ENCODE data around the gene IRF3. TPM values are rescaled to one million over a fixed set of nuclear protein-coding genes. Genes with fewer than 3 reads are reported as not detected.
A peak's percentile ranks its signal among the peaks of the same experiment; 100 is the strongest.

The IRF3 gene
- total RNA-seq, 4 donors from 2014 or later = 38.8 to 61.7 (median 56.7) TPM

DNA sequence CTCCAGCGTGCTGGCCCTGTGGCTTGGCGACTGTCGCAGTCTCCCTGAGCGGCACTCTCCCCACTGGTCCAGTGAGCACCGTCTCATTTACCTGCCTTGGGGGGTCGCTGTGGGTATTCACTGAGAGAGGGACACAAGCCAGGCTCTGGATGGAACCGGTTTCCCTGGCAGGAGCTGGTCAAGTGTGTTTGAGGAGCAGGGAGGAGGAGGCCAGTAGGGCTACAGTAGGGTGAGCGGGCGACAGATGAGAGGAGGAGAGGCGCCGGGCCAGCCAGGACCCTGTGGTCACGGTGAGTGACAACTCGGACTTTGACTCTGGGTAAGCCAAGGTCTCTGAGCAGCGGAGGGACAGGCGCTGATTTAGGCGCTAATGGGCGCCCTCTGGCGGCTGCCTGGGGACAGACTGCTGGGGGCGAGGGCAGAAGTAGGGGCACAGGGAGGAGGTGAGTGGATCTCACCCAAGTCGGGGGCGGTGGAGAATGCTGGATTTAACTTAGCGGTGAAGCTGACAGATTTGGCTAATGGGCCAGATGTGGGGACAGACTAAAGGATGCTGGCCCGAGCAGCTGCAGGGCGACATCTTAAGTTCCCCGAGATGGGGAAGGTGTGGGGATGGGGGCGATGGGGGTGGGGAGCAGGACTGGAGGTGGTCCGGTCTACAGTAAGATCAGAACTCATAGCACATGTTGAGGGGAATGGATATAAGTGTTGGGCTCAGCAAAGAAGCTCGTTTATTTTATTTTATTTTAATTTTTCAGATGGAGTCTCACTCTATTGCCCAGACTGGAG lies 6.7 kb upstream of the IRF3 start:
- peak overlapping the region in 1 of 4 donors; percentile 27 for H3K4me3 ChIP-seq
- H3K9me3 ChIP-seq = no peaks in the 10 kb centered on the region
- no peaks in the 10 kb centered on the region for H3K27me3 ChIP-seq
- no peak for DNase-seq (ENCODE audit: extremely low spot score)
- peaks cover 10 to 21% (median 17%) of the 10 kb centered on the region in 4 donors for H3K4me1 ChIP-seq
- intact Hi-C loops (cut with DNase I) = loop anchor here (5.0 kb wide), 1 partner anchor 100 kb away; no protein-coding TSS in a partner anchor
- 30% methylated on average over 26 of the region's 28 CpGs for WGBS
- TF ChIP-seq, protein P1, sequence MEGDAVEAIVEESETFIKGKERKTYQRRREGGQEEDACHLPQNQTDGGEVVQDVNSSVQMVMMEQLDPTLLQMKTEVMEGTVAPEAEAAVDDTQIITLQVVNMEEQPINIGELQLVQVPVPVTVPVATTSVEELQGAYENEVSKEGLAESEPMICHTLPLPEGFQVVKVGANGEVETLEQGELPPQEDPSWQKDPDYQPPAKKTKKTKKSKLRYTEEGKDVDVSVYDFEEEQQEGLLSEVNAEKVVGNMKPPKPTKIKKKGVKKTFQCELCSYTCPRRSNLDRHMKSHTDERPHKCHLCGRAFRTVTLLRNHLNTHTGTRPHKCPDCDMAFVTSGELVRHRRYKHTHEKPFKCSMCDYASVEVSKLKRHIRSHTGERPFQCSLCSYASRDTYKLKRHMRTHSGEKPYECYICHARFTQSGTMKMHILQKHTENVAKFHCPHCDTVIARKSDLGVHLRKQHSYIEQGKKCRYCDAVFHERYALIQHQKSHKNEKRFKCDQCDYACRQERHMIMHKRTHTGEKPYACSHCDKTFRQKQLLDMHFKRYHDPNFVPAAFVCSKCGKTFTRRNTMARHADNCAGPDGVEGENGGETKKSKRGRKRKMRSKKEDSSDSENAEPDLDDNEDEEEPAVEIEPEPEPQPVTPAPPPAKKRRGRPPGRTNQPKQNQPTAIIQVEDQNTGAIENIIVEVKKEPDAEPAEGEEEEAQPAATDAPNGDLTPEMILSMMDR (IDR thresholded peaks at IDR 0.05) = peak; percentile 81 to 97 (median 83)
- TF ChIP-seq POLR2AphosphoS5 (IDR thresholded peaks at IDR 0.05) (peak in 1 of 2 donors; percentile 64), EP300 (IDR thresholded peaks at IDR 0.05) (no peak), POLR2A (IDR thresholded peaks at IDR 0.05; ENCODE audit: low read depth) (no peak)
- H3K27ac ChIP-seq (replicated peaks in 1 of 4) = peak overlapping the region in 3 of 4 donors; percentile 48 to 60 (median 50)
- H3K36me3 ChIP-seq = peaks cover 0 to 29% (median 9%) of the 10 kb centered on the region in 4 donors

DNA sequence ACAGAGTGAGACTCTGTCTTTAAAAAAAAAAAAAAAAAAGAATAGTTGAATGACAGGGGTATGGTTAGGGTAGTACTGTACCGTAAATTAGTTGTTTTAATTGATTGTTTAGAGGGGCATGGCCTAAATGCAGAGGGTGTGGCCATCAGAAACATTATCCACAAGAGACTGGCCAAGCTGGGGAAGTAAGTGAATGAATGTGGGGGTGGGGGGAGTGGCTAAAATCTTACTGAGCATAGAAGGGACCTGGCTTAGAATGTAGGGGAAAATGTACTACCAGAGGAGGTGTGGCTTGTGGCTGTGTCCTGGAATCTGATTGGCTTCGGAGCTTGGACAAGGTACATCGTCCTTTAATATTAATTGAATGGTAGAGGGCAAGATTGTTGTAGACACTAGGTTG lies 3.9 kb upstream of the IRF3 start:
- Histone ChIP-seq H3K27me3 (no peaks in the 10 kb centered on the region), H3K9me3 (no peaks in the 10 kb centered on the region), H3K27ac (replicated peaks in 1 of 4) (no peak overlapping the region), H3K4me3 (no peak overlapping the region), H3K4me1 (peaks cover 15 to 29% (median 20%) of the 10 kb centered on the region in 4 donors), H3K36me3 (peaks cover 0 to 29% (median 9%) of the 10 kb centered on the region in 4 donors)
- no peak for DNase-seq (ENCODE audit: extremely low spot score)
- 92% methylated on average over 3 of the region's 3 CpGs for WGBS
- intact Hi-C loops (cut with DNase I) = no loop called here
- TF ChIP-seq POLR2A (IDR thresholded peaks at IDR 0.05; ENCODE audit: low read depth) = no peak
- TF ChIP-seq EP300 (IDR thresholded peaks at IDR 0.05) = no peak
- TF ChIP-seq POLR2AphosphoS5 (IDR thresholded peaks at IDR 0.05) = no peak
- TF ChIP-seq, protein P1 (IDR thresholded peaks at IDR 0.05) = no peak

DNA sequence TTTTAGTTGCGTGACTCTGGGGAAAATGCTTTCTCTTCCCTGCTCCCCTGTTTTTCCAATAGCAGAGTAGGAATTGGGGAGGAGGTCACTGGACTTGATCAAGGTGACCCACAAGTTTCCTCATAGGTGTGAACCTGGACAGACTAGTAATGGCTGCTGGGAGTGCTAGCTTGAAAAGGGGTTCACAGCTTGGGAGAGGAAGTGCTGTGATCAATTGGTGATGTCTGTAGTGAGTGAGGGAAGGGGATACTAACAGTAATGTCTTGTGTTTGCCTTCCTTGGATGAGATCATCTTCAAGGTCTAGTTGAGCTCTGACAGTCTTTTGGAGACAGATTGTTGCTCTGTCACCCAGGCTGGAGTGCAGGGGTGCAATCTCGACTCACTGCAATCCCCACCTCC lies 1.8 kb upstream of the IRF3 start:
- H3K36me3 ChIP-seq = peaks cover 0 to 37% (median 16%) of the 10 kb centered on the region in 4 donors
- intact Hi-C loops (cut with DNase I) = no loop called here
- no peak for TF ChIP-seq EP300 (IDR thresholded peaks at IDR 0.05)
- no peak for TF ChIP-seq POLR2AphosphoS5 (IDR thresholded peaks at IDR 0.05)
- TF ChIP-seq, protein P1 (IDR thresholded peaks at IDR 0.05) = no peak
- no peak for TF ChIP-seq POLR2A (IDR thresholded peaks at IDR 0.05; ENCODE audit: low read depth)
- no peak overlapping the region for H3K4me3 ChIP-seq
- no peaks in the 10 kb centered on the region for H3K9me3 ChIP-seq
- no peak overlapping the region for H3K27ac ChIP-seq (replicated peaks in 1 of 4)
- WGBS = 90% methylated on average over 2 of the region's 2 CpGs
- no peaks in the 10 kb centered on the region for H3K27me3 ChIP-seq
- DNase-seq (ENCODE audit: extremely low spot score) = no peak
- peaks cover 23 to 43% (median 32%) of the 10 kb centered on the region in 4 donors for H3K4me1 ChIP-seq

DNA sequence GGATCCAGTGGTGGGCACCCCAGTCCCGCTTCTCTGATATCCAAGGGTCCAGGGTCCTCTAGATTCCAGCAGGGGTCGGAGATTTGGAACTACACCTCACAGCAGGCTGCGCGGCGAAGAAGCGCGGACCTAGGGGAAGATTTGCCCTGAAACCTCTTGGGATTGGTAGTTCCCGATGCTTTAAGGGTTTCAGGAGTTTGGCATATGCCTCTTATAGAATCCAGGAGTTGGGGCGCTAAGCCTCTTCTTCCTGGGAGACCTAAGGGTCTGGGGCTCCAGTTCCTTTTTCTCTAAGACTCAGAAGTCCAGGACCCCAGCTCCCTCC lies 425 bp upstream of the IRF3 start:
- DNase-seq (ENCODE audit: extremely low spot score) = no peak
- TF ChIP-seq POLR2A (IDR thresholded peaks at IDR 0.05; ENCODE audit: low read depth) = no peak
- TF ChIP-seq EP300 (IDR thresholded peaks at IDR 0.05) = no peak
- TF ChIP-seq POLR2AphosphoS5 (IDR thresholded peaks at IDR 0.05) = no peak
- TF ChIP-seq, protein P1 (IDR thresholded peaks at IDR 0.05) = no peak
- Histone ChIP-seq H3K9me3 (no peaks in the 10 kb centered on the region), H3K4me1 (peaks cover 18 to 37% (median 26%) of the 10 kb centered on the region in 4 donors), H3K27ac (replicated peaks in 1 of 4) (peak overlapping the region; percentile 86 to 91 (median 89)), H3K4me3 (peak overlapping the region; percentile 59 to 71 (median 68)), H3K27me3 (no peaks in the 10 kb centered on the region), H3K36me3 (peaks cover 8 to 50% (median 30%) of the 10 kb centered on the region in 4 donors)
- WGBS = 0% methylated on average over 1 of the region's 9 CpGs
- intact Hi-C loops (cut with DNase I) = no loop called here

Measured in esophagus muscularis mucosa (tissue), 4 donors.